NCI-H1417 treated with DMSO at 0.1 percent for 48 hours (cell line): Measurements from ENCODE around the gene SEPTIN5.

Experiments used
- DNase-seq: peaks from one replicate; lab custom pipeline; 2025; lab: John Stamatoyannopoulos, UW

SEPTIN5 gene

DNA sequence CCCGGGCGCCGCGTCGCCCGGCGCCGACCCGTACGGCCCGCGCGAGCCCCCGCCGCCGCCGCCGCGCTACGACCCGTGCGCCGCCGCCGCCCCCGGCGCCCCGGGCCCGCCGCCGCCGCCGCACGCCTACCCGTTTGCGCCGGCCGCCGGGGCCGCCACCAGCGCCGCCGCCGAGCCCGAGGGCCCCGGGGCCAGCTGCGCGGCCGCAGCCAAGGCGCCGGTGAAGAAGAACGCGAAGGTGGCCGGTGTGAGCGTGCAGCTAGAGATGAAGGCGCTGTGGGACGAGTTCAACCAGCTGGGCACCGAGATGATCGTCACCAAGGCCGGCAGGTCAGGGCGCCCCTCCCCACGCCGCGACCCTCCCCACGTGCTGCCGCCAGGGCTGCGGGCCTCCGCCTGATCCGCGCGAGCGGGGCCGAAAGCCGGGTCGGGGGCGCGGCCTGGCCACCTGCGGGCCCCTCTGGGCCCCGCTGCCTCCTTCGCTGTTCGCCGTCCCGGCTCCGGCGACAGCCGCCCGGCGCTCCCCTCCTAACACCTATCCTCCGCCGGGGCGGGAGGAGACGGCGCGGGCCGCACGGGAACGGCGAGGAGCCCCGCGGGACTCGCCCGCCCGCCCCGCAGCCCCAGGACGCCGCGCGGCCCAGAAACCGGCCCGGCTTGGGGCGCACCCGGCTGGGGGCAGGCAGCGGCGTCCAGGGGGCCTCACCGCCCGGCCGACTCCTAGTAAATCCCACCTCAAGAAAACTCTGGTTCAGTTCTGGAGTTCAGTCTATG, 46.8 kb downstream of the SEPTIN5 start:
- DNase-seq: no peak

DNA sequence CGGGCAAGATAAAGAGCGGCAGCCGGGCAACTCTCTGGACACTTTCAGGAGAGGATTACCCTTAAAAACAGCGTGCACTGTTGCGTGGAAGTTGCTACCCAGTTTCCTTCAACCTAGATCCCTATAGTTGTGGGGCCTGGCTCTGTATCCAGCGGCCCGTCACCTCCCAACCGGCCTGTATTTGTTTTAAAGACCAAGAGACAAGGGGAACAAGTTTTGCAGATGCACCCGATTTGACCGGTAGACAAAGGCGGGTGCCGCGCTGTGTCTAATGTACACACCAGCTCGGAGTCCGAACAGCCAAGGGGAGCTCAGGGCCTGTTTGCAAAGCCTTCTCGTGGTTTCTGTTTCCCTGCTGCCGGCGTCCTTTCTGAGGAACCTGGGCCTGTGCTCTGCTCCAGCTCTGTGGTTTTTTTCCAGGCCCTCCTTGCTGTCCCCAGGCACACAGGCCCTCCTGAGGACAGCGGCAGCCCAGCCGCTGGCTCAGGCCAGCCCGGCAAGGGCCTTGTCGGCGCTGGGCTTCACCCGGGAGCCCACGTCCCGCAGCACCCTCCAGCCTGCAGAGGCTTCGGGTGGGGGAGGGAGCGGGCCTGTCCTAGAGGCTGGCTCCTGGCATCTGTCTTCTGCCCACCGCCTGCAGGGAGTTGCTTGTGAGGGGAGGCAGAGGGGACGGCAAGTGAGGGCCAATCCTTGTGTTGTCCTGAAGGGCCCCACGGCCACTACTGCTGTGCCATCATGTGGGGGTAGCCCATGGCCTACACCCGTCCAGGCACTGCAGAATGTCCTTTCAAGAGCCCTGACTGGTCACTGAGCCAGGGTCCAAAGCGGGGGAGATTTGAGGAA, 47.6 kb downstream of the SEPTIN5 start:
- DNase-seq: no peak

DNA sequence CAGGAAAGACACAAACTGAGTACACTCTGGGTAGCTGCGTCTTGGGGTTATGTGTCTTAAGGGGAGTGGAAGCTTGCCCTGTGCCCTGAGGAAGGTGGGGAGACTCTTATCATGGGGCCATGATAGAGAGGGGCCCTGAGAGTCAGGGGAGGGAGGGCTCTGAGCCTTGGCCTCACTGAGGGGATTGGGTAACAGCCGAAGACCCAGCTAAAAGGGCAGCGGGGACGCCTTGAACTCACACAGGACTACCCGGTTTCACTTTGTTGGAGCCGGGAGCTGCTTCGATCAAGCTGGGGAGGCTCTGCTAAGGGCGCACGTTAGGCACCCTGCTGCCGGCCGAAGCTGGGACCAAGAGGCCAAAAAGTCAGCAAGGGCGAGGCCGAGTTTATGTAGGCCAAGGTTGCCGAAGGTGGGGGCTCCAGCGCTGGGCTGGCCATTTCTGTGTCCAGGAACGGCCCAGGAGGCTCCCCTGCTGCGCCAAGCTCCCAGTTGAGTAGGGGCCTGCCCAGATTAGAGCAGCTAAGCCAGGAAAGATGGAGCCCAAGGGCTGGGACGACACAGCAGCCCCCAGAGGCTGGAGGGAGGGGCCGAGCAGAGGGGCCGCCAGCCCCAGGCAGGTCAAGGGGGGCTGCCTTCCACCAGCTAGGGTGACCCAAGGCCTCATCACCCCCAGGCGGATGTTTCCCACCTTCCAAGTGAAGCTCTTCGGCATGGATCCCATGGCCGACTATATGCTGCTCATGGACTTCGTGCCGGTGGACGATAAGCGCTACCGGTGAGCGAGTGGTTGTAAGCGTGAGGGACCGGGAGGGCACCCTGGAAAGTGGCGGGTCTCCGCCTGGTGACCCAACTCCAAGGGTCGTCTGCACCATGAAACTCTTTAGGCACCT, 48.5 kb downstream of the SEPTIN5 start:
- DNase-seq: no peak

DNA sequence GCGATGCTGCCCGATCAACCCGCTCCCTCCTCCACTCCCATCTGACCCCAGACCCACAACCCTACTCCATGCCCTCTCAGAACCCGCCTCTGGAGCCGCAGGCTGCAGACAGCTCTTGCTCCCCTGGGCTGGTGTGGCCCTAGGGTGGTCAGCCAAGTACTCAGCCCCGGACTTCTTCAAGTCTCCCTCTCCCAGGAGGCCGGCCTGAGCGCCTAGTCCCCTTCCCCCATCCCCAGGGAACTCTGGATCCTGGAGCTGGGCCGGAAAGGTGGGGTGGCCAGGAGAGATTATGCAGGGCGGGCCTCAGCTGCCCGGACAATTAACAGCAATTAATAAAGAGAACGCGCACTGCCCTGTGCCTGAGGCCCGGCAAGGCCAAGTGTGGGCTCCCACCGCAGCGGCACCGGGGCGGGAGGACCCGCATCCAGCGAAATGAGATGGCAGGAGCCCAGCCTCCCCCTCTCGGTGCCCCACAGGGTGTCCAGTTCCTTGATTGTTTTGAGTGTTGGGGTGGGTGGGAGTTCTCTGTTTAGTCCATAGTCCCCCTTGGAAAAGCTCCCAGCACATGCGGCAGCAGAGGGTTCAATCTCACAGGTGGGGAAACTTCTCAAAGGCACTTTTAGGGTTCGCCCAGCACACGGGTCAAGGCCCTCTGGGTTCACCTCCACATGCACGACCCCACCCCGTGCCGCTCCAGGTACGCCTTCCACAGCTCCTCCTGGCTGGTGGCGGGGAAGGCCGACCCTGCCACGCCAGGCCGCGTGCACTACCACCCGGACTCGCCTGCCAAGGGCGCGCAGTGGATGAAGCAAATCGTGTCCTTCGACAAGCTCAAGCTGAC, 49.4 kb downstream of the SEPTIN5 start:
- DNase-seq: no peak

DNA sequence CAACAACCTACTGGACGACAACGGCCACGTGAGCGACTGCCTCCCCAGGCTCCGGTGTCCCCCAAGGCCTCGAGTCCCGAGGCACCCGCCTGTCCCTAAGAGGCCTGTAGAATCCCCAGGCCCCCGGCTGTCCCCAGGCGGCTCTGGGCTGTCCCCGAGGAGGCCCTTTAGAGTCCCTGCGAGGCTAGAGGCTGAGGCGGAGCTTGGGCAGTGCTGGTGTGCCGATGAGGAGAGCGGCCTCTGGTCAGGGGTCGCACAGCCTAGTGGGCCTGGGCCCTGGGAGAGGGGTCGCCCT, 49.9 kb downstream of the SEPTIN5 start:
- DNase-seq: no peak

DNA sequence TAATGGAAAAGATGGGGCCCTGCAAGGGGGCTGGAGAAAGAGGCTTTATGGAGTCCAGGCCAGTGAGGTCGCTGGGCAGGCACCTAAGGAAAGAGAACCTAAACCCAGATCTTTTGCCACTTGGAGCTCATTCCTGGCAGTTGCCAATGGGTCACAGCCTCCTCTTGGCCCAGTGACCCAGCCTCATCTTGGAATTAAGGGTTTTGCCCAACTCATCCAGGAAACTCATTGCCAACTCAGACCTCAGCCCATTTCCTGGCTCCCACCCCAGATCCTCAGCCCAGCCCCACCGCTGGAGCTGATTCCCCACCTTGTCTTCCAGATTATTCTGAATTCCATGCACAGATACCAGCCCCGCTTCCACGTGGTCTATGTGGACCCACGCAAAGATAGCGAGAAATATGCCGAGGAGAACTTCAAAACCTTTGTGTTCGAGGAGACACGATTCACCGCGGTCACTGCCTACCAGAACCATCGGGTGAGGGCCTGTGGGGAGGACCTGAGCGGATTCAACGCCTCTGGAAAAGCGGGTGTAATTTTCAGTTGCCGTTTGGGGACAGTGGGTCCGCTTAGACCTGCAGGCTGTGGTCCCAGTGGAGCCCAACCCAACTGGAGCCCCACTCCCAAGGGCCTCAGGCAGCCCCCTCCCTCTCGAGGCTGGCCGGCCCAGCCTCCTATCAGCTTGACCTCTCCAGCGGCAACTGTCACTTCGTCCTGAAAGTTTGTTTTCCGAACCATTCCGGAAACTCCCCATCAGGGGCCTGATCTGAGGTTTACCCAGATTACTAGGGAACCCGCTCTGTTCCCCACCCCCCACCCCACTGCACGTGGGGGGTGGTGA, 50.6 kb downstream of the SEPTIN5 start:
- no peak for DNase-seq

DNA sequence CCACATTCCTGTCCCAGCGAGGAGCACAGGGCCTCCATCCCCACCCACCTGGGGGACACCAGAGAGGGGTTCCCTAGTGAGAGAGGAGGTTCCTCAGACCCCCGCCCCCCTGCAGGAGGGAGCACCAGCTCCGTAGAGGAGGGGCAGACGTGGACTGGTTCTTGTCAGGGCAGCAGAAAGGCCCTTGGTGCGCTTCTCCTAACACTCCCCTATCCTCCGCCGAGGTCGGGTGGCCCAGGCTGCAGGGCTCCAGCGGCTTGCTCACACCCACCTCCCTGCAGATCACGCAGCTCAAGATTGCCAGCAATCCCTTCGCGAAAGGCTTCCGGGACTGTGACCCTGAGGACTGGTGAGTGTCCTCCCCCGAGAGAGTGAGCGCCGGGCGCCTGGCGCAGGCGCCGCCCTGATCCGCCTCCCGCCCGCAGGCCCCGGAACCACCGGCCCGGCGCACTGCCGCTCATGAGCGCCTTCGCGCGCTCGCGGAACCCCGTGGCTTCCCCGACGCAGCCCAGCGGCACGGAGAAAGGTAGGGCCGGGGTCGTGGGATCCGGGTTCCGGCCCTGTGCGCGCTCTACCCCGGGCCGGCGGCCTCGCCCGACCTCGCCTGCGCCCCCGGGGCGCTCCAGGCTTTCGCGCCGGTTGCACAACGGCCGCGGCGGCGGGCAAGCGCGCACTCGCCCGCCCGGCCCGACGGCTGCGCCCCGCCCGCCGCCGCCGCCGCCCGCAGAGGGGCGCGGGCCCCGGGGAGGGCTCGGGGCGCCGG, 51.4 kb downstream of the SEPTIN5 start:
- DNase-seq: no peak

DNA sequence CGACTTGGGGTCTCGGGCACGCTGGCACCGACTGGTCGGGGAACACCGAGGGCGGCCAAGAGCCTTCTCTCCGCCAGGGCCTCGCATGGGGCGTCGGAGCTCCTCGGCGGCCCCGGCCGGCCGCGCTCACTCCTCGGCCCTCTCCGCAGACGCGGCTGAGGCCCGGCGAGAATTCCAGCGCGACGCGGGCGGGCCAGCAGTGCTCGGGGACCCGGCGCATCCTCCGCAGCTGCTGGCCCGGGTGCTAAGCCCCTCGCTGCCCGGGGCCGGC, 51.9 kb downstream of the SEPTIN5 start:
- no peak for DNase-seq

DNA sequence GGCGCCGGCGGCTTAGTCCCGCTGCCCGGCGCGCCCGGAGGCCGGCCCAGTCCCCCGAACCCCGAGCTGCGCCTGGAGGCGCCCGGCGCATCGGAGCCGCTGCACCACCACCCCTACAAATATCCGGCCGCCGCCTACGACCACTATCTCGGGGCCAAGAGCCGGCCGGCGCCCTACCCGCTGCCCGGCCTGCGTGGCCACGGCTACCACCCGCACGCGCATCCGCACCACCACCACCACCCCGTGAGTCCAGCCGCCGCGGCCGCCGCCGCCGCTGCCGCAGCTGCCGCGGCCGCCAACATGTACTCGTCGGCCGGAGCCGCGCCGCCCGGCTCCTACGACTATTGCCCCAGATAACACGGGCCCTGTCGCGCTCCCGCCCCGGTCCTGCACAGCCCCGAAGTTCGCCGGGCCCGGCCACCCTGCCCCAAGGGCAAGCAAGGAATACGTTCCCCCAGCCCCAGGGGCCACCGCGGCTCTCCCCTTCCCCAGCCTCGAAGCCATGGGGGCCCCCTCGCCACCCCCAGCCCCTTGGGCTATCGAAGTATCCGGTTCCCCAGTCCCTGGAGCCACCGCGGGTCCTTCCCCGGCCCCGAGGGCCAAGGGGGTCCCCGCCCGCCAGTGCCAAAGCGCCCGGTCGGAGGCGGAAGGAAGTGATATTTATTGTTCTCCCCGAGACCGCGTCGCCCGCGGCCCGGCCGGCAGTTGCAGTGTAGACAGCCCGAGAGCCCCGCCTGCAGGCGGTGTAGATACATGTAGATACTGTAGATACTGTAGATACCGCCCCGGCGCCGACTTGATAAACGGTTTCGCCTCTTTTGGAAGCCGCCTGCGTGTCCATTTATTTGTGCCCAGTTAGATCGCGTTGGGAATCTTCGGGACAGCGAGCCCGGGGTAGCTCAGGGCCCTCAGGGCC, 52.5 kb downstream of the SEPTIN5 start:
- DNase-seq: no peak

DNA sequence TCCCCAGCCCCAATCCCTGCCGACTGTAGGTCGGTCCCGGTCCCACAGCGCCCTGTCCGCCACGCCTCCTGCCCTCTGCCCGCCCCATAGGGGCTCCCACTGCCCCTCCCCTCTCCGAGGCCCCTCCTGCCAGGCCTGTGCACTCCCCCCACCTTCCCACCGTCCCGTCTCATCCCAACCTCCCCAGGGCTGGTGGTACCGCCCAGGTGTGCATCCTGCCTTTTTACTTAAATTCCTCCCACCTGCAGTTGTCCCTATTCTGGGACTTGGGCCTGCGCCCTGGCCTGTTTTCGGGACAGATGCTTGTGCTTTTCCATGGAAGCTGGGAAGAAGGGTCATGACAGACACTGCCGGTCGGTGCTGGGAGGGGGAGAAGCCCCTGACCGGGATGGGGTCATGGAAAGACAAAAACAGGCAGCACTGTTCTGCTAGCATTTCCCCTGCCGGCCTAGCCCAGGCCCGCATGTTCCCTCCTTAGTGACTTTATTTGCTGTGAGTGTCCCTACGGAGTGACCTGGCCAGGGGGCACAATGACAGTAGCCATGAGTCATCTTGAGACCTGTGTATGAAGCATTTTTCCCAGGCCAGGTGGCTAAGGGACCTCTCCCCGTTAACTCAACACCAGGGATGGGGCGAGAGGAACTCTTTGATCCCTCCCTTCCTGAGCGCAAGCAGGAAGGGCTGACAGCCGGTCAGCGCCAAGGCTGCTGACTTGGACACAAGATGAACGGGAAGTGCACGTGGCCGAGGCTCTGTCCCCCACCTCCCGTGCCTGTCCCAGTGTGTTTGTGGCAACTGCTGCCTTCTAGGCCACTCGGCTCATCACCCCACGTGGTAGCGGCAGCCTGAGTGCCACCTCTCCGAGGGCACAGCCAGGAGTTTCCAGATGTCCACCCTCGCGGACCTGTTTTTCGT, 53.4 kb downstream of the SEPTIN5 start:
- DNase-seq: no peak

DNA sequence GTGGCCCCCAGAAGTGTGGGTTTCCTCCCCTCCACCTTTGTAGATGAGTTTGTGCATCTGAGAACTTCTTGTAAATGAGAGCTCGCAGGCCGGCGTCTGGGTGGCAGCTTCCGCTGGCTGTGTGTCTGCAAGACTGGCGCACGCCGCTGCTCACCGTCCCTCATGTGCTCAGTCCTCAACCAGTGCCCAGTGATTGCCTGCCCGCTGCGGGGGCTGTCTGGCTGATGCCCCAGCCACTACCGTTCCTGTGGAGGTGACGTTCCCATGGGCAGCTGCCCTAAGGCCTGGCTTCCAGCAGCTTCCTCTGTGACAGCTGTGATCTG, 55.1 kb downstream of the SEPTIN5 start:
- DNase-seq: no peak

DNA sequence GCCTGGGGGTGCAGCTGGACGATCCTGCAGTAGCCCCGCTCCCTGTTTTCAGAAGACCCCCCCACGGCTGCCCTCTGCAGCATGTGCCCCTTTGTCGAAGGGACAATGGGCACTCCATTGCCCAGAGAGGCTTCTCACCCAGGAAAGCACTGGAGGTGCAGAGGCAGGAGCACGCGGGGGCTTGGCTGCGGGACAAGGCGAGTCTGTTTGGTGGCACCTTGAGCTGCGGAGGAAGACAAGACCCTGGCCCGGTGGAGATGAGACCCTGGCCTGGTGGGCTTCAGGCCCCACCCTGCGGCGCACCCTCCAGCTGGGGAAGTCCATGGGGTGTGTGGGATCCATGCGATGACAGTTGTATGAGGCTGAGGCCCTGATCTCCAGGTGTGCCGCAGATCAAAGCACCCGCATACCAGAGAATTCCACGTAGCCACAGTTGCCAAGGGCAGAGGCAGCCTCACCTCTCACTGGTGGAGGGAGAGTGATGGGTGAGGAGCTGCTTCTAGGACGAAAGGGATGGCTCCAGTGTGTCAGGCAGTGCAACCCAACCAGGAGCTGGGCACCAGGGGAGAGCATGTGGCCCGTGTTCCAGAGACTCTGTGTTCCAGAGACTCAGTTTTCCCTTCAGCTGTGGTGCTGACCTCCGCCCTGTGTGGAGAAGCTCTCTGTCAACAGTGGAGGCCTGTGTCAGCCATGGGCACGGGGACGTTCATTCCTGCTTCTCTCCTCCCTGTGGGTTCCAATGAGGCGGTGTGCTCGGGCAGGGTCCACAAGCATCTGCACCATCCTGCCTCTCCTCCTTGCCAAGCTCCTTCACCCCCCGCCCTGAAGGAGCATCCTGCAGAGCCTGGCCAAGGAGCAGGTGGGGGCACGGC, 56.3 kb downstream of the SEPTIN5 start:
- no peak for DNase-seq

DNA sequence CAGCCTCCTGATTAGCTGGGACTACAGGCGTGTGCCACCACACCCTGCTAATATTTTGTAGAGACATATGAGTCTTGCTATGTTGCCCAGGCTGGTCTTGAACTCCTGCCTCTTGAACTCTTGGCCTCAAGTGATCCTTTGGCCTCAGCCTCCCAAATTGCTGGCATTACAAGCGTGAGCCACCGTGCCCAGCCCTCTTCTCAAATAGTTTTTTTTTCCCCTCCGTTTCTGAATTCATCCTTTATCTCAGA, 58.0 kb downstream of the SEPTIN5 start:
- no peak for DNase-seq
